ENCODE measurements around the gene FNDC3A. TPM values are rescaled to one million over a fixed set of nuclear protein-coding genes. Genes with fewer than 3 reads are reported as not detected.

Gene FNDC3A
- total and polyA plus RNA-seq, 9 of the 15 experiments (the other 6 are each of a cell fraction or from before 2014, with no cell fraction given): 4.1 to 22.0 (median 13.5) TPM

DNA sequence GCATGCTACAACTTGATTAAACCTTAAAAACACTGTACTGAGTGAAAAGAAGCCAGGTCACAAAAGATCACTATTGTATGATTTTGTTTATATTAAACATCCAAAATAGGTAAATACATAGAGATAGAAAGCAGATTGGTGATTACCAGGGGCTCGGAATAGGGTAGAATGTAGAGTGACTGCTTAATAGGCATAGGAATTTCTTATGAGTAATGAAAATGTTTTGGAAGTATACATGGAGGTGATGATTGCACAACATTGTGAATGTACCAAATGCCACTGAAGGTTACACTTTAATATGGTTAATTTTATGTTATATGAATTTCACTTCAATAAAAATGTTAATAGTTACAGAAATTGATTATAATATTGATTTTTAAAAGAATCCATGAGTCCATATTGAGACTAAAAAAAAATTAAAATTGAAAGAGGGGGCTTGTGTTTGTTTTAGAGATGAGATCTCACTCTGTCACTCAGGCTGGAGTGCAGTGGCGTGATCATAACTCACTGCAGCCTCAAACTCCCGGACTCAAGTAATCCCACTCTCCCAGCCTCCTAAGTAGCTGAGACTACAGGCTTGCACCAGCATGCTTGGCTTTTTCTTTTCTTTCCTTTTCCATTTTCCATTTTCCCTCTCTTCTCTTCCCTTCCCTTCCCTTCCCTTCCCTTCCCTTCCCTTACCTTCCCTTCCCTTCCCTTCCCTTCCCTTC lies 85.1 kb downstream of the FNDC3A start:
- no peak overlapping the region for H2AFZ ChIP-seq (ENCODE audit: low read depth, low read length)
- no TSS peak for BruUV-seq (replicated peaks)
- H3K27me3 ChIP-seq (ENCODE audit: control insufficient read depth in 2 of 2, insufficient read depth in 2 of 2, low read length in 2 of 2): no peaks in the 10 kb centered on the region
- DNase-seq (ENCODE audit: extremely low read depth in 1 of 4, low spot score in 3 of 4) (peak in 1 of 4 experiments; percentile 14), FAIRE-seq (no peak), ATAC-seq (no peak)
- no peak overlapping the region for H3K4me2 ChIP-seq (ENCODE audit: insufficient read depth, low read length)
- no peaks in the 10 kb centered on the region for H4K20me1 ChIP-seq (replicated peaks; ENCODE audit: control insufficient read depth, insufficient read depth, low read length)
- peaks cover 0 to 9% of the 10 kb centered on the region in 2 experiments; a peak in 2 of 5 replicates for H3K4me1 ChIP-seq (replicated peaks in 1 of 2; ENCODE audit: control insufficient read depth in 2 of 2, insufficient read depth in 2 of 2, low read length in 2 of 2)
- no peaks in the 10 kb centered on the region for H3K9me1 ChIP-seq (ENCODE audit: control insufficient read depth, insufficient read depth, low read length)
- in situ Hi-C loops (cut with MboI): no loop called here
- H3K79me2 ChIP-seq (ENCODE audit: control insufficient read depth, insufficient read depth, low read length): no peaks in the 10 kb centered on the region
- H3K9ac ChIP-seq (ENCODE audit: insufficient read depth in 1 of 2, low read depth in 2 of 2, low read length in 2 of 2): no peak overlapping the region
- no peak overlapping the region for H3K4me3 ChIP-seq
- no peak overlapping the region for H3K27ac ChIP-seq (ENCODE audit: extremely low read depth, low read depth, low read length)
- ChIA-PET POLR2A (interaction anchor here (0.7 kb wide), 1 partner anchor 659 kb away, joined by 3 read pairs; no protein-coding TSS in a partner anchor), CTCF (ENCODE audit: low intra/inter-chr PET ratio) (no interaction called here)
- 34% methylated on average over 3 of the region's 3 CpGs for WGBS (ENCODE audit: insufficient coverage, low coverage, missing lambda C conversion rate)
- H3K9me3 ChIP-seq (replicated peaks; ENCODE audit: control insufficient read depth, insufficient read depth, low read depth, low read length): no peaks in the 10 kb centered on the region
- no peaks in the 10 kb centered on the region for H3K36me3 ChIP-seq (ENCODE audit: control insufficient read depth, insufficient read depth, low read length)
- intact Hi-C loops (cut with micrococcal nuclease): loop anchor here (5.0 kb wide), 1 partner anchor 84 kb away; the partner anchor contains the start of gene FNDC3A
- TF ChIP-seq SNAPC5 (CRISPR knock-in tag; IDR thresholded peaks at IDR 0.05): no peak
- TF ChIP-seq STAT6 (CRISPR knock-in tag; IDR thresholded peaks at IDR 0.05): no peak
- 0 out of 2 replicates have a peak, but pooled peaks have one; percentile 38 for TF ChIP-seq ZNF384 (IDR thresholded peaks at IDR 0.05; ENCODE audit: low read depth, low read length)
- no peak for TF ChIP-seq SMAD4 (CRISPR knock-in tag; conservative IDR thresholded peaks at IDR 0.05)
- peak; percentile 29; the same call in 1 of the 2 replicates for TF ChIP-seq HMBOX1 (IDR thresholded peaks at IDR 0.05)
- no peak for TF ChIP-seq ZNF785 (CRISPR knock-in tag; IDR thresholded peaks at IDR 0.05)
- no peak for TF ChIP-seq ZNF592 (IDR thresholded peaks at IDR 0.05)
- no peak for TF ChIP-seq ZFP30 (CRISPR knock-in tag; IDR thresholded peaks at IDR 0.05; ENCODE audit: borderline replicate concordance)
- no peak for TF ChIP-seq CAMTA2 (CRISPR knock-in tag; conservative IDR thresholded peaks at IDR 0.05)
- TF ChIP-seq SAFB (IDR thresholded peaks at IDR 0.05; ENCODE audit: borderline replicate concordance, low read depth, low read length): no peak
- no peak for TF ChIP-seq ZNF324 (CRISPR knock-in tag; IDR thresholded peaks at IDR 0.05)
- TF ChIP-seq C11orf30 (IDR thresholded peaks at IDR 0.05; ENCODE audit: low read depth): peak; percentile 38; the same call in 1 of the 2 replicates
- TF ChIP-seq ZNF408 (CRISPR knock-in tag; IDR thresholded peaks at IDR 0.05; ENCODE audit: low read depth): no peak
- no peak for TF ChIP-seq ZNF311 (CRISPR knock-in tag; IDR thresholded peaks at IDR 0.05)
